Endothelial cell of umbilical vein (primary cell): ENCODE results near the gene ATRNL1. TPM values are rescaled to one million over a fixed set of nuclear protein-coding genes. Genes with fewer than 3 reads are reported as not detected.

Source experiments
- BruUV-seq: library from RNA; stranded (reverse); fragments of 400-500 nt; replicated peaks from 2 replicates; lab custom pipeline; 2021; lab: Mats Ljungman, UMichigan
- CTCF ChIA-PET: fragments of 300-600, 350-600 bp; sonication (Branson Sonifier 250); formaldehyde crosslinking; loops from one replicate; lab custom pipeline; 2021; ENCODE audit warnings: antibody characterized with exemption, inconsistent platforms; lab: Charles Lee
- POLR2A ChIA-PET: fragments of 300-600, 350-600 bp; sonication (Branson Sonifier 250); formaldehyde crosslinking; loops from one replicate; lab custom pipeline; 2021; ENCODE audit warnings: antibody characterized with exemption, inconsistent platforms; lab: Charles Lee
- DNase-seq: peaks from one replicate; pipeline ENCODE4 v3.0.0-alpha.2; 2011; ENCODE audit warnings: low read depth, low spot score
- FAIRE-seq: peaks from 2 replicates; lab custom pipeline; 2011; peaks lifted over from hg19 to GRCh38; lab: Jason Lieb, UNC
- H2AFZ ChIP-seq: 2 replicates; pipeline ENCODE4 v1.6.0; 2012; ENCODE audit warnings: low read depth, low read length, control low read depth, inconsistent platforms
- H3K27ac ChIP-seq: 2 replicates; pipeline ENCODE4 v1.5.1; 2011; ENCODE audit warnings: low read depth, mild to moderate bottlenecking, control low read depth, low read length, moderate library complexity; ENCODE audit not compliant: insufficient read depth
- H3K27me3 ChIP-seq, 2 experiments: 2 replicates each; pipeline versions ENCODE4 v1.6.0 to v1.6.1; 2011; ENCODE audit warnings: low read length in 2 of 2, mixed read lengths in 1 of 2; ENCODE audit not compliant: control insufficient read depth in 2 of 2, insufficient read depth in 2 of 2
- H3K36me3 ChIP-seq, 2 experiments: 2 replicates in 1 of 2; 3 replicates in 1 of 2; pipeline ENCODE4 v1.5.1; 2011; ENCODE audit warnings: low read length in 2 of 2, mild to moderate bottlenecking in 1 of 2, moderate library complexity in 1 of 2; ENCODE audit not compliant: control insufficient read depth in 2 of 2, insufficient read depth in 2 of 2; ENCODE audit errors: extremely low read depth in 1 of 2
- H3K4me1 ChIP-seq: 3 replicates; pipeline ENCODE4 v1.5.1; 2011; ENCODE audit warnings: mild to moderate bottlenecking, low read length; ENCODE audit not compliant: control insufficient read depth, insufficient read depth; ENCODE audit errors: extremely low read depth
- H3K4me2 ChIP-seq: 2 replicates; pipeline ENCODE4 v1.6.1; 2011; ENCODE audit warnings: low read length, control low read depth, mixed read lengths; ENCODE audit not compliant: insufficient read depth
- H3K4me3 ChIP-seq, 3 experiments: fragments of 200-600 bp in 1 of 3; sonication (generic), shearing (Covaris generic) in 1 of 3; replicated peaks in 1 of 3; 2 replicates each; pipeline ENCODE4 v1.5.1; 2011 to 2016; ENCODE audit warnings: control low read depth in 3 of 3, low read length in 3 of 3, mild to moderate bottlenecking in 2 of 3, inconsistent platforms in 1 of 3, low read depth in 1 of 3, moderate library complexity in 1 of 3; ENCODE audit not compliant: insufficient read depth in 1 of 3
- H3K79me2 ChIP-seq: 2 replicates; pipeline ENCODE4 v1.6.0; 2012; ENCODE audit warnings: low read length, inconsistent platforms; ENCODE audit not compliant: control insufficient read depth, insufficient read depth
- H3K9ac ChIP-seq: replicated peaks from 2 replicates; pipeline ENCODE3; 2011; ENCODE audit warnings: low read length, control low read depth; ENCODE audit not compliant: insufficient read depth; ENCODE audit errors: extremely low read depth
- H3K9me1 ChIP-seq: replicated peaks from 3 replicates; pipeline ENCODE4 v1.6.0; 2011; ENCODE audit warnings: mild to moderate bottlenecking, low read length; ENCODE audit not compliant: control insufficient read depth, insufficient read depth; ENCODE audit errors: extremely low read depth
- H3K9me3 ChIP-seq: replicated peaks from 2 replicates; pipeline ENCODE4 v1.5.1; 2012; ENCODE audit warnings: low read length, inconsistent platforms; ENCODE audit not compliant: control insufficient read depth, insufficient read depth
- H4K20me1 ChIP-seq: replicated peaks from 2 replicates; pipeline ENCODE3; 2011; ENCODE audit warnings: mild to moderate bottlenecking, low read length; ENCODE audit not compliant: control insufficient read depth, insufficient read depth; ENCODE audit errors: extremely low read depth
- CTCF ChIP-seq, 2 donors: IDR thresholded peaks; 1 replicate in 1 of 2; 2 replicates in 1 of 2; pipeline ENCODE4 v1.5.1; 2011; ENCODE audit warnings: low read length in 2 of 2, mild to moderate bottlenecking in 2 of 2, moderate library complexity in 2 of 2, control low read depth in 1 of 2, inconsistent platforms in 1 of 2, low read depth in 1 of 2; ENCODE audit not compliant: insufficient read depth in 1 of 2; ENCODE audit errors: extremely low read depth in 1 of 2
- EZH2 ChIP-seq: IDR thresholded peaks from 2 replicates; pipeline ENCODE4 v1.6.1; 2012; ENCODE audit warnings: borderline replicate concordance, low read depth, mild to moderate bottlenecking, moderate library complexity, low read length, inconsistent platforms; ENCODE audit not compliant: severe bottlenecking
- FOS ChIP-seq: IDR thresholded peaks from 2 replicates; pipeline ENCODE4 v1.6.1; 2011; ENCODE audit warnings: mild to moderate bottlenecking, low read length, moderate library complexity, borderline replicate concordance; ENCODE audit not compliant: insufficient read depth
- GATA2 ChIP-seq: IDR thresholded peaks from 2 replicates; pipeline ENCODE4 v1.7.0; 2011; ENCODE audit warnings: low read depth, mild to moderate bottlenecking, moderate library complexity, mixed read lengths, low read length; ENCODE audit not compliant: insufficient read length, insufficient read depth
- JUN ChIP-seq: IDR thresholded peaks from 2 replicates; pipeline ENCODE4 v1.6.1; 2011; ENCODE audit warnings: borderline replicate concordance, low read depth; ENCODE audit not compliant: insufficient read length, insufficient read depth
- MAX ChIP-seq: IDR thresholded peaks from 2 replicates; pipeline ENCODE4 v1.6.1; 2011; ENCODE audit not compliant: insufficient read depth, insufficient read length
- MYC ChIP-seq: IDR thresholded peaks from one replicate; pipeline ENCODE4 v1.6.1; 2011; ENCODE audit warnings: mild to moderate bottlenecking, low read depth, low read length
- POLR2A ChIP-seq: IDR thresholded peaks from 2 replicates; pipeline ENCODE4 v1.6.1; 2012; ENCODE audit warnings: low read depth, mild to moderate bottlenecking, control low read depth, low read length
- POLR2AphosphoS5 ChIP-seq: IDR thresholded peaks from 2 replicates; pipeline ENCODE4 v1.6.1; 2012; ENCODE audit warnings: low read depth, mild to moderate bottlenecking, control low read depth, low read length, moderate library complexity; ENCODE audit not compliant: insufficient read depth
- dilution Hi-C: fragments of 300-500 bp; cut with MboI; formaldehyde crosslinking; loops from one replicate; pipeline ENCODE4 v1.15.0; 2019; ENCODE audit warnings: low sequenced_read_pairs; ENCODE audit not compliant: extremely low pct_ligation_motif_present
- intact Hi-C: fragments of 100-400 bp; cut with micrococcal nuclease; formaldehyde crosslinking; loops from one replicate; pipeline ENCODE4 v1.10.0; 2022
- polyA plus RNA-seq, 4 experiments: library from polyadenylated mRNA; depleted of rRNA in 3 of 4; stranded (reverse) in 3 of 4; unstranded in 1 of 4; fragments of >200 nt; gene quantifications; 2 replicates each; pipeline versions ENCODE4 v1.2.1 to v1.2.3, GENCODE V29; 2011 to 2012; ENCODE audit warnings: missing spikeins in 1 of 4
- total RNA-seq: library from RNA; stranded (reverse); gene quantifications from 2 replicates; pipeline ENCODE4 v1.2.3, GENCODE V29; 2021

The ATRNL1 gene
- total and polyA plus RNA-seq, 2 donors (not counting 3 experiments of a cell fraction or from before 2014, with no cell fraction given) = not detected

GRCh38 chr10:115998301-115998700, 905.1 kb downstream of the ATRNL1 start:
- ChIA-PET CTCF (interaction anchor here (0.6 kb wide), 1 partner anchor 72 kb away, joined by 4 read pairs; no protein-coding TSS in a partner anchor), POLR2A (no interaction called here)
- no peak overlapping the region for H3K4me3 ChIP-seq
- DNase-seq = no peak
- H3K4me2 ChIP-seq = no peak overlapping the region
- H3K9ac ChIP-seq = no peak overlapping the region
- H3K9me3 ChIP-seq = no peaks in the 10 kb centered on the region
- no peak for FAIRE-seq
- no peak overlapping the region for H3K27ac ChIP-seq
- no TSS peak for BruUV-seq
- dilution Hi-C loops (no loop called here), intact Hi-C loops (no loop called here)
- H3K79me2 ChIP-seq = no peaks in the 10 kb centered on the region
- TF ChIP-seq EZH2 (no peak), CTCF (IDR thresholded peaks at IDR 0.05; ENCODE audit: extremely low read depth in 1 of 2, insufficient read depth in 1 of 2, low read depth in 1 of 2, low read length in 2 of 2) (no peak), GATA2 (no peak), POLR2AphosphoS5 (no peak), JUN (no peak), POLR2A (no peak), FOS (no peak), MAX (no peak), MYC (no peak)
- no peaks in the 10 kb centered on the region for H4K20me1 ChIP-seq
- H2AFZ ChIP-seq = no peak overlapping the region
- H3K36me3 ChIP-seq = no peaks in the 10 kb centered on the region
- H3K4me1 ChIP-seq = no peaks in the 10 kb centered on the region
- H3K27me3 ChIP-seq = no peaks in the 10 kb centered on the region
- no peaks in the 10 kb centered on the region for H3K9me1 ChIP-seq

Other genes starting within 250 kb of the ATRNL1 start
- gene TRUB1, start 155.2 kb upstream of the ATRNL1 start, total RNA-seq = 15.1 and 16.7 TPM in 2 replicates
- gene TRUB1, start 155.2 kb upstream of the ATRNL1 start, polyA plus RNA-seq = 3.3 and 4.6 TPM in 2 replicates